Activated CD4-positive, alpha-beta memory T cell treated with anti-CD3 and anti-CD28 coated beads, Interleukin-2, amount 10 ng/mL, durations not matched to agents 7 days and 5 days (primary cell): ENCODE data around the gene PCNX1. TPM values are rescaled to one million over a fixed set of nuclear protein-coding genes. Genes with fewer than 3 reads are reported as not detected.
A peak's percentile ranks its signal among the peaks of the same experiment; 100 is the strongest.
"Not testable (repeated sequence)": the region's sequence is repeated elsewhere in the genome, so short reads cannot be mapped to it uniquely, and the experiment has no call there.

Experiments used
- CTCF ChIA-PET: fragments of 350-600 bp; sonication (Branson Sonifier 250); formaldehyde crosslinking; loops from one replicate; lab custom pipeline; 2021; ENCODE audit warnings: antibody characterized with exemption, inconsistent platforms; lab: Charles Lee
- POLR2A ChIA-PET: fragments of 350-600 bp; sonication (Branson Sonifier 250); formaldehyde crosslinking; loops from one replicate; lab custom pipeline; 2021; ENCODE audit warnings: antibody characterized with exemption; lab: Charles Lee
- DNase-seq: peaks from one replicate; pipeline ENCODE4 v3.0.0-alpha.2; 2020
- H3K27ac Mint-ChIP-seq: one replicate; pipeline ENCODE4 v1.8.0; 2021; ENCODE audit warnings: mild to moderate bottlenecking, mixed read lengths
- H3K27me3 Mint-ChIP-seq: one replicate; pipeline ENCODE4 v1.8.0; 2021; ENCODE audit warnings: mixed read lengths
- H3K36me3 Mint-ChIP-seq: one replicate; pipeline ENCODE4 v1.8.0; 2021; ENCODE audit warnings: low read depth, mixed read lengths
- H3K4me1 Mint-ChIP-seq: one replicate; pipeline ENCODE4 v1.8.0; 2021; ENCODE audit warnings: mixed read lengths
- H3K4me3 Mint-ChIP-seq: one replicate; pipeline ENCODE4 v1.8.0; 2021; ENCODE audit warnings: mild to moderate bottlenecking, mixed read lengths
- H3K9me3 Mint-ChIP-seq: one replicate; pipeline ENCODE4 v1.8.0; 2021; ENCODE audit warnings: mixed read lengths
- total RNA-seq, 2 experiments: library from RNA; stranded (reverse); gene quantifications; one replicate each; pipeline ENCODE4 v1.2.3, GENCODE V29; 2021

Gene PCNX1
- total RNA-seq, 2 experiments from 2014 or later: 56.9 to 60.4 TPM

GRCh38 chr14:71064747-71065146 is 157.5 kb downstream of the PCNX1 start:
- CTCF ChIA-PET, H3K27ac Mint-ChIP-seq, H3K27me3 Mint-ChIP-seq, POLR2A ChIA-PET, H3K4me1 Mint-ChIP-seq, DNase-seq, H3K4me3 Mint-ChIP-seq: not testable (repeated sequence)
- Mint-ChIP-seq H3K9me3 (peaks cover 22% of the 10 kb centered on the region), H3K36me3 (peaks cover 76% of the 10 kb centered on the region)

- Mint-ChIP-seq H3K4me1 (peaks cover 8% of the 10 kb centered on the region), H3K4me3 (no peak overlapping the region), H3K27me3 (no peaks in the 10 kb centered on the region), H3K36me3 (peaks cover 76% of the 10 kb centered on the region), H3K9me3 (peaks cover 23% of the 10 kb centered on the region), H3K27ac (no peak overlapping the region)
- ChIA-PET POLR2A (interaction anchor here (2.3 kb wide), 1 partner anchor 8 kb away, joined by 4 read pairs; no protein-coding TSS in a partner anchor), CTCF (no interaction called here)
- no peak for DNase-seq
Observed at GRCh38 chr14:71070169-71070568, 162.9 kb downstream of the PCNX1 start.

- Mint-ChIP-seq H3K27ac (no peak overlapping the region), H3K9me3 (peaks cover 14% of the 10 kb centered on the region), H3K36me3 (peaks cover 75% of the 10 kb centered on the region), H3K4me1 (peaks cover 8% of the 10 kb centered on the region), H3K4me3 (no peak overlapping the region), H3K27me3 (no peaks in the 10 kb centered on the region)
- DNase-seq: no peak
- POLR2A ChIA-PET: interaction anchor here (2.3 kb wide), 1 partner anchor 9 kb away, joined by 4 read pairs; no protein-coding TSS in a partner anchor
- CTCF ChIA-PET: no interaction called here
Observed at GRCh38 chr14:71071042-71071441, 163.8 kb downstream of the PCNX1 start.

- H3K27ac Mint-ChIP-seq: peak overlapping the region; percentile 10
- POLR2A ChIA-PET: no interaction called here
- no peak for DNase-seq
- no peak overlapping the region for H3K4me3 Mint-ChIP-seq
- H3K4me1 Mint-ChIP-seq: peaks cover 4% of the 10 kb centered on the region
- H3K27me3 Mint-ChIP-seq: no peaks in the 10 kb centered on the region
- CTCF ChIA-PET: interaction anchor here (1.1 kb wide), 1 partner anchor 9 kb away, joined by 3 read pairs; no protein-coding TSS in a partner anchor
- peaks cover 90% of the 10 kb centered on the region for H3K36me3 Mint-ChIP-seq
- H3K9me3 Mint-ChIP-seq: peaks cover 19% of the 10 kb centered on the region
Observed at GRCh38 chr14:71076462-71077092, 169.3 kb downstream of the PCNX1 start.

- CTCF ChIA-PET: no interaction called here
- Mint-ChIP-seq H3K36me3 (peaks cover 94% of the 10 kb centered on the region), H3K27me3 (no peaks in the 10 kb centered on the region)
Observed at GRCh38 chr14:71078500-71078899, 171.2 kb downstream of the PCNX1 start.

GRCh38 chr14:71086567-71086966 is 179.3 kb downstream of the PCNX1 start:
- H3K27me3 Mint-ChIP-seq: no peaks in the 10 kb centered on the region
- H3K27ac Mint-ChIP-seq: no peak overlapping the region
- ChIA-PET CTCF (interaction anchor here (0.9 kb wide), 1 partner anchor 12 kb away, joined by 3 read pairs; no protein-coding TSS in a partner anchor), POLR2A (no interaction called here)
- no peak overlapping the region for H3K4me3 Mint-ChIP-seq
- no peaks in the 10 kb centered on the region for H3K9me3 Mint-ChIP-seq
- DNase-seq: no peak
- peaks cover 6% of the 10 kb centered on the region for H3K4me1 Mint-ChIP-seq
- peaks cover 68% of the 10 kb centered on the region for H3K36me3 Mint-ChIP-seq

More at GRCh38 chr14:71078500-71078899, 171.2 kb downstream of the PCNX1 start:
- Mint-ChIP-seq H3K9me3 (peaks cover 19% of the 10 kb centered on the region), H3K4me1 (peaks cover 8% of the 10 kb centered on the region), H3K27ac (no peak overlapping the region), H3K4me3 (no peak overlapping the region)
- POLR2A ChIA-PET: no interaction called here
- no peak for DNase-seq

GRCh38 chr14:71089971-71090370 is 182.7 kb downstream of the PCNX1 start:
- Mint-ChIP-seq H3K27ac (no peak overlapping the region), H3K36me3 (peaks cover 77% of the 10 kb centered on the region), H3K4me3 (no peak overlapping the region), H3K4me1 (no peaks in the 10 kb centered on the region), H3K27me3 (no peaks in the 10 kb centered on the region), H3K9me3 (no peaks in the 10 kb centered on the region)
- DNase-seq: no peak
- ChIA-PET POLR2A (no interaction called here), CTCF (no interaction called here)

- no peak for DNase-seq
- ChIA-PET CTCF (interaction anchor here (0.9 kb wide), 1 partner anchor 761 kb away, joined by 3 read pairs; no protein-coding TSS in a partner anchor), POLR2A (no interaction called here)
Observed at GRCh38 chr14:71094722-71095121, 187.5 kb downstream of the PCNX1 start.

GRCh38 chr14:71096947-71097346 is 189.7 kb downstream of the PCNX1 start:
- H3K27ac Mint-ChIP-seq: no peak overlapping the region
- no peaks in the 10 kb centered on the region for H3K4me1 Mint-ChIP-seq
- POLR2A ChIA-PET: no interaction called here
- peaks cover 9% of the 10 kb centered on the region for H3K9me3 Mint-ChIP-seq
- no peak overlapping the region for H3K4me3 Mint-ChIP-seq
- peaks cover 53% of the 10 kb centered on the region for H3K36me3 Mint-ChIP-seq
- no peaks in the 10 kb centered on the region for H3K27me3 Mint-ChIP-seq
- CTCF ChIA-PET: no interaction called here
- DNase-seq: no peak

More at GRCh38 chr14:71094722-71095121, 187.5 kb downstream of the PCNX1 start:
- H3K9me3 Mint-ChIP-seq: peaks cover 9% of the 10 kb centered on the region
- no peak overlapping the region for H3K27ac Mint-ChIP-seq
- H3K4me3 Mint-ChIP-seq: no peak overlapping the region
- no peaks in the 10 kb centered on the region for H3K4me1 Mint-ChIP-seq
- H3K27me3 Mint-ChIP-seq: no peaks in the 10 kb centered on the region
- H3K36me3 Mint-ChIP-seq: peaks cover 71% of the 10 kb centered on the region

- no peak for DNase-seq
- no peaks in the 10 kb centered on the region for H3K9me3 Mint-ChIP-seq
- POLR2A ChIA-PET: no interaction called here
- no peak overlapping the region for H3K27ac Mint-ChIP-seq
- H3K4me3 Mint-ChIP-seq: no peak overlapping the region
- peaks cover 5% of the 10 kb centered on the region for H3K4me1 Mint-ChIP-seq
- no peaks in the 10 kb centered on the region for H3K27me3 Mint-ChIP-seq
- peaks cover 45% of the 10 kb centered on the region for H3K36me3 Mint-ChIP-seq
- CTCF ChIA-PET: interaction anchor here (0.8 to 2.3 kb wide), 5 partner anchors 12 to 1317 kb away, joined by 3 to 26 read pairs (median 3); no protein-coding TSS in a partner anchor
Observed at GRCh38 chr14:71103662-71104484, 196.6 kb downstream of the PCNX1 start.

- H3K4me3 Mint-ChIP-seq: no peak overlapping the region
Observed at GRCh38 chr14:71105177-71105576, 197.9 kb downstream of the PCNX1 start.

GRCh38 chr14:71107921-71108320 is 200.7 kb downstream of the PCNX1 start:
- POLR2A ChIA-PET: no interaction called here
- no peak for DNase-seq
- Mint-ChIP-seq H3K4me1 (peaks cover 5% of the 10 kb centered on the region), H3K27ac (no peak overlapping the region), H3K9me3 (no peaks in the 10 kb centered on the region), H3K27me3 (no peaks in the 10 kb centered on the region), H3K4me3 (no peak overlapping the region), H3K36me3 (peaks cover 56% of the 10 kb centered on the region)
- CTCF ChIA-PET: interaction anchor here (0.5 kb wide), 1 partner anchor 613 kb away, joined by 3 read pairs; no protein-coding TSS in a partner anchor

More at GRCh38 chr14:71105177-71105576, 197.9 kb downstream of the PCNX1 start:
- Mint-ChIP-seq H3K27me3 (no peaks in the 10 kb centered on the region), H3K4me1 (peaks cover 5% of the 10 kb centered on the region), H3K27ac (no peak overlapping the region), H3K36me3 (peaks cover 49% of the 10 kb centered on the region), H3K9me3 (no peaks in the 10 kb centered on the region)
- no peak for DNase-seq
- ChIA-PET CTCF (interaction anchor here (0.6 to 2.3 kb wide), 5 partner anchors 10 to 1316 kb away, joined by 3 to 26 read pairs (median 4); no protein-coding TSS in a partner anchor), POLR2A (interaction anchor here (0.7 to 1.0 kb wide), 3 partner anchors 14 to 18 kb away, joined by 3 to 4 read pairs (median 3); no protein-coding TSS in a partner anchor)
